Measurements from ENCODE around the gene KLHL6. TPM values are rescaled to one million over a fixed set of nuclear protein-coding genes. Genes with fewer than 3 reads are reported as not detected.

Gene KLHL6
- total RNA-seq, 1 experiment from 2014 or later = not detected

GRCh38 chr3:183563536-183563874 is 8.0 kb upstream of the KLHL6 start:
- no peaks in the 10 kb centered on the region for H3K9me3 Mint-ChIP-seq
- H3K36me3 Mint-ChIP-seq (ENCODE audit: insufficient read depth in 1 of 3, low read depth in 3 of 3) = no peaks in the 10 kb centered on the region
- Histone ChIP-seq H3K79me2 (ENCODE audit: insufficient read depth, low read length) (no peaks in the 10 kb centered on the region), H3K4ac (ENCODE audit: low read depth, low read length) (no peak overlapping the region), H2BK20ac (ENCODE audit: low read depth, low read length, poor library complexity, severe bottlenecking) (no peak overlapping the region), H3K9me3 (ENCODE audit: control insufficient read depth, low read depth, low read length) (no peaks in the 10 kb centered on the region), H3K4me2 (ENCODE audit: insufficient read depth, insufficient read length, low read length) (no peak overlapping the region), H2BK120ac (ENCODE audit: low read depth, low read length, poor library complexity, severe bottlenecking) (no peak overlapping the region), H2BK5ac (ENCODE audit: insufficient read length, low read length) (no peak overlapping the region), H2AK5ac (ENCODE audit: insufficient read length, low read length) (no peak overlapping the region), H3K18ac (ENCODE audit: insufficient read length, low read depth, low read length) (no peak overlapping the region), H3K9ac (ENCODE audit: extremely low read depth, insufficient read length, low read length) (no peak overlapping the region), H2BK15ac (ENCODE audit: low read depth, low read length) (no peak overlapping the region), H3K23me2 (ENCODE audit: insufficient read length, low read depth, low read length, poor library complexity, severe bottlenecking) (no peaks in the 10 kb centered on the region), H4K5ac (ENCODE audit: insufficient read length, low read depth, low read length) (no peak overlapping the region), H3K23ac (ENCODE audit: insufficient read length, low read depth, low read length) (no peak overlapping the region), H3K27me3 (ENCODE audit: insufficient read depth, low read length) (no peaks in the 10 kb centered on the region), H2AFZ (ENCODE audit: low read length) (no peak overlapping the region), H2BK12ac (ENCODE audit: insufficient read length, low read depth, low read length) (no peak overlapping the region), H3K79me1 (ENCODE audit: insufficient read depth, low read depth, low read length, poor library complexity, severe bottlenecking) (no peaks in the 10 kb centered on the region), H4K91ac (ENCODE audit: insufficient read length, low read depth, low read length) (no peak overlapping the region), H3K56ac (ENCODE audit: insufficient read length, low read depth, low read length) (no peak overlapping the region), H3K27ac (ENCODE audit: insufficient read length, low read depth, low read length) (no peak overlapping the region), H3K4me1 (ENCODE audit: insufficient read depth, low read length) (no peaks in the 10 kb centered on the region; the same call in 1 of the 2 replicates), H4K20me1 (ENCODE audit: control insufficient read depth, insufficient read depth, insufficient read length) (no peaks in the 10 kb centered on the region), H3K14ac (ENCODE audit: insufficient read depth, low read length) (no peak overlapping the region), H4K8ac (replicated peaks; ENCODE audit: insufficient read length, low read depth, low read length) (no peak overlapping the region), H3T11ph (ENCODE audit: low read length) (no peak overlapping the region)
- WGBS (ENCODE audit: extremely low coverage, insufficient read length, low lambda C conversion rate) = no CpG with 5 or more reads among the region's 2 CpGs
- H3K27me3 Mint-ChIP-seq (ENCODE audit: low read depth) = no peaks in the 10 kb centered on the region; the same call in 1 of the 2 replicates
- H3K4me1 Mint-ChIP-seq = peaks cover 11 to 14% of the 10 kb centered on the region in 2 experiments
- DNase-seq = no peak
- H3K27ac Mint-ChIP-seq = no peak overlapping the region
- TF ChIP-seq CTCF (conservative IDR thresholded peaks at IDR 0.05) = no peak
- no peak overlapping the region for H3K4me3 Mint-ChIP-seq

All from H9 (cell line).